ENCODE results near the gene CYP4F11.
"Not testable (repeated sequence)": the region's sequence is repeated elsewhere in the genome, so short reads cannot be mapped to it uniquely, and the experiment has no call there.

Gene CYP4F11

DNA sequence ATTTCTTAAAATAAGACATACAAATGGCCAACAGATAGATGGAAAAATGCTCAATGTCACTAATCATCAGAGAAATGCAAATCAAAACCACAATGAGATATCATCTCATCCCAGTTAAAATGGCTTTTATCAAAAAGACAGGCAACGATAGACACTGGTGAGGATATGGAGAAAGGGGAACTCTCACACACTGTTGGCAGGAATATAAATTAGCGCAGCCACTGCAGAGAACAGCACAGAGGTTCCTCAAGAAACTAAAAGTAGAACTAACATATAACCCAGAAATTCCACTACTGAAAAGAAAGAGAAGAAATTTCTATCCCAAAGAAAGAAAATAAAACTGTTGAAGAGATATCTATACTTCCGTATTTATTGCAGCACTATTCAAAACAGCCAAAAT, 51.0 kb downstream of the CYP4F11 start:
- DNase-seq (ENCODE audit: low read depth in 2 of 2), result not testable (repeated sequence)

DNA sequence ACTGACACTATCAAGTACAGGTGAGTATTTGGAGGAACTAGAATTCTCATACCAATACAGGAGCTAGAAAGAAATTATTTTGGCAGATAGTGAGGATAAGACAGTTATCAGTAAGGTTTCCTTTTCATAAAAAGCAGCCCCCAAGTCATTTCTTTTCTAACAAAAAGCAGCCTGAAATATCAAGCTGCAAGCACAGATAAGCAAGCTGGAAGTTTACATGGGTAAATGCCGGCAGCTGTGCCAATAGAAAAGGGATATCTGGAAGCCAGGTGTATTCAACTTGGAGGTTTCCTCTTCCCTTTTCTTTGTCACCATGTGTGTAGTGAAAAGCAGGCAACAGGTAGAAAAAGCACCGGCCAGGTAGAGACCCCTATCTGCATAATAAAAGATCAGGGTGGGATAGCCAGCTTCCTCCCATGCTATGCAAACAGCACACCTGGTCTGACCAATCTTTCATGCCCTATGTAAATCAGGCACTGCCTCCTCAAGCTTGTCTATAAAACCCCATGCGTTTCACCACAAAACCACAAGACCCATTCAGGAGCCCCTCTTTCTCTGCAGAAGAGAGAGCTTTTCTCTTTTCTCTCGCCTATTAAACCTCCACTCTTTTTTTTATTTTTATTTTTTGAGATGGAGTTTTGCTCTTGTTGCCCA, 59.4 kb downstream of the CYP4F11 start:
- no peak for DNase-seq (ENCODE audit: low read depth in 2 of 2)

DNA sequence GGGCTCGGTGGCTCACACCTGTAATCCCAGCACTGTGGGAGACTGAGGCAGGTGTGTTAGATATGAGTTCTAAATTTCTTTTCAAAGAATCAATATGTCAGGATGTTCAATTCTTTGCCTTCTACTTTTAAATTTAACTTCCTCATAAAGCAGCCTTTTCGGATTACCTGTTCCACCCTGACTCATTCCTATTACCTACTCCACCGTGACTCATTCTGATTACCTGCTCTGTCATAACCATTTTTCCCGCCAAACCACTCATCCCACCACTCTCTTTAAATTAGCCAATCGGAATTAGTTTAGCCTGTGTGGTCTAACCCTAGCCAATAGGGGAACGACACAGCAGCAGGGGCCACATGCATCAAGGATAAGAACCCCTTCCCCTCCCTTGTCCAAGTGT, 60.6 kb downstream of the CYP4F11 start:
- DNase-seq (ENCODE audit: low read depth in 2 of 2), result not testable (repeated sequence)

DNA sequence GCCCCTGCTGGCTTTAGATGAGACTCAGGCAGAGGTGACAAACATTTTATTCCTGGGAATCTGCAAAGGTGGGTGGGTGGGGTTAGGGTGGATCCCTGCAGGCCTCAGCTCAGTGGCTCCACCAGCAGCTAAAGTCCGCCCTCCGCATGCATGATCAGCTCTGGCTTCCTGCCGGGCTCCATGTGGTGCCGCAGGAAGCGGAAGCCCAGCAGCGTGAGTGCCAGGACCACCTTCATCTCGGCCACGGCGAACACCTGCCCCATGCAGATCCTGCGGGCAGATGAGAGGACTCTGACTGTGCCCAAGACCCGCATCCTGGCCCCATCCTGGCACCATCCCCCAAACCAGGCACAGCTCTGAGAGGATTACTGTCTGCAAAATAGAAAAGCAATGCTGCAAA, 62.8 kb downstream of the CYP4F11 start:
- DNase-seq (ENCODE audit: low read depth in 2 of 2), result peak; percentile 10 to 13

DNA sequence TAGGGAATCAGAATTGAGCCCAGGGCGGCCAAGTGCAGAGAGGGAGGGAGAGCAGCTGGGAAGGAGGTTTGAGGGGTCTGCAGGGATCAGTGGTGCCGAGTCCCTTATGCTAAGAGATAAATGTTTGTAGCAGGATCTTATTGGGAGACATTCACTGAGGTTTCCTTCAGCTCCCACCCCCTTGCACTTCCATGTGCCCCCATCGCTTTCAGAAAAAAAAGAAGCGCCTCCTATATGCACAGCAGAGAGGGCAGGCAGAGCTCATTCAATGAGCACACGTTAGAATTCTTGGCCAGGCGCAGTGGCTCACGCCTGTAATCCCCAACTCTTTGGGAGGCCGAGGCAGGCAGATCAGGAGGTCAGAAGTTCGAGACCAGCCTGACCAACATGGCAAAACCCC, 64.5 kb downstream of the CYP4F11 start:
- DNase-seq (ENCODE audit: low read depth in 2 of 2), result no peak

DNA sequence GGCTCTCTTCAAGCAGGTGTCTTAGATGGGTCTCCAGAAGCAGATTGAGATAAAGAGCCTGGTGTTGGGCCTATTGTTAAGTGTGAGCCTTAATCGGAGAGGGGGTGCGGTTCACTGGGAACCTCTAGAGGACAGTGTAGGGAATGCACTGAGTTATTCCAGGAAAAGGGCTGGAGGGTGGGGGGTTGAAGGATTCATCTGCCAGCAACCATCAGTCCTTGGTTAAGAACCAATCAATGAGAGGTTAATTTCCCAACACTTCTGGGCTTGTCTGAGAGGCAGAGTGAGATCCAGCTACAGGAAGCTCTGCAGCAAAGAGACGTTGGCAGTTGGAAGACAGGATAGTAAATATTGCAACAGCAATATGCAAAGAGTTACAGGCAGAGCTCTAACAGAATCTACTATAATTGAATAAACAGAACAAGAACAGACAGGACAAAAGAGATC, 65.2 kb downstream of the CYP4F11 start:
- peak in 1 of 2 donors; percentile 11 for DNase-seq (ENCODE audit: low read depth in 2 of 2)

DNA sequence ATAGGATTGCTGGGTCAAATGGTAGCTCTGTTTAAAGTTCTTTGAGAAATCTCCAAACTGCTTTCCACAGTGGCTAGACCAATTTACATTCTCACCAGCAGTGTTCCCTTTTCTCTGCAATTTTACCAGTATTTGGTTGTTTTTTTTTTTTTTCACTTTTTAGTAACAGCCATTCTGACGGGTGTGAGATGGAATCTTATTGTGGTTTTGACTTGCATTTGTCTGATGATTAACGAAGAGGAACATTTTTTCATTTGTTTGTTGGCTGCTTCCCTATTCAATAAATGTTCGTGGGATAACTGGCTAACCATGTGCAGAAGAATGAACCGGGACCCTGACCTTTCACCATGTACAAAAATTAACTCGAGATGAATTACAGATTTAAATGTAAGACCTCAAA, 67.7 kb downstream of the CYP4F11 start:
- DNase-seq (ENCODE audit: low read depth in 2 of 2), result no peak

DNA sequence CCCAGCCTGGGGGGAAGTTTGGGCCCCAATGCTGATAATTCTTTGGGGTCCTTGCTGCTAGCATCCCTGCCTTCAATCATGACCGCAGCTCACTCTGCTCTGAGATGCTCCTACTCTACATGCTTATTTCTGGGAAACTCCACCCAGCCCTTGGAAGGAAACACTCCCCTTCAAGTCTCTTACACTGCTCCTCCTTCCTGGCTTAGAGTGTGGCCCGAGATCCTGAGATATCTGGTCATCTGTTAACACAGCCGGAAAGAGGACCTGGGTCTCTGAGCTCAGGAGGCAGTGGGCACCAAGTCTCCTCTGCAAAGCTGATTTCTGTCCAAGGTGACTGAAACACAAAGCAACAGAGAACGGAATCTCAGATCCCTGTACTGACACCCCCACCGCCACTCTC, 69.5 kb downstream of the CYP4F11 start:
- DNase-seq (ENCODE audit: low read depth in 2 of 2), result no peak

DNA sequence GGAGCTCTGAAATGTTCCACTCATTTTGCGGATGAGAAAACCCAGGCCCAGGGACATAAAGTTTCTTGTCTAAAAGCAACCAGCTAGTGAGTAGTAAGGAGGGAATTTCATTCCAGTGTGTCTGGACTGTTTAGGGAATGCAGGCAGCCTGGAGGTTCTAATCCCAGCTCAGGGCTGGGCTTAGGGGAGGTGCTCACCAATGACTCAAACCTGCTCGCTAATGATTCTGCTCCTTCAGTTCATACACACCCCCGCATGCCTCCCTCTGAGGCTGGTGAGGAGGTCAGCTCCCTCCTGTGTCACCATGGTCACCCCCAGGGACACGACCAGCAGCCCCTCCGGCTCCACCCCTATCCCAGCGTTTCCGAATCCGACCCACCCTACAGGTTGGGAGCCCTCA, 71.1 kb downstream of the CYP4F11 start:
- DNase-seq (ENCODE audit: low read depth in 2 of 2), result no peak

DNA sequence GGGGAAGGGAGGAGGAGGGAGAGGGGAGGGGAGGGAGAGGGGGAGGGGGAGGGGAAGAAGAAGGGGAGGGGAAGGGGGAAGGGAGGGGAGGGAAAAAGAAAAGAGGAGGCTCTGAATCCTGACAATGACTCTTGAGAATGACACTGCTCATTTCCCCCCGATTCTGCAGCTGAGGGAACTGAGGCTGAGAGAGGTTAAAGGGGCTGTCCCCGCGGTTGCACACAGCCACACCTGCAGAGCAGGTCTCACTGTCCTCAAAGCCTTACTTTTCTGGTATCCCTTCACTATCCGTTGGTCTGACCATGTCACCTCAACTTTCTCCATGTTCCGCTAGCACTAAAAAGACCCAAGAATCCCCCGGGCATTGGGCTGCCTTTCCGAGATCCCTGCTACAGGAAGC, 71.9 kb downstream of the CYP4F11 start:
- no peak for DNase-seq (ENCODE audit: low read depth in 2 of 2)

Measured in stimulated activated CD8-positive, alpha-beta memory T cell treated with anti-CD3 and anti-CD28 coated beads, Interleukin-2, amount 100 ng/mL, for 48 hours (primary cell).